ENCODE data around the gene ABCA9.

- no peak for TF ChIP-seq POLR2AphosphoS5 (IDR thresholded peaks at IDR 0.05; ENCODE audit: low read depth, low read length)
- no peak for TF ChIP-seq POLR2A (IDR thresholded peaks at IDR 0.05; ENCODE audit: low read depth, low read length)
Measured at GRCh38 chr17:69078864-69079263, 18.1 kb upstream of the ABCA9 start.

All from GM12892 (cell line).